Neural progenitor cell (in vitro differentiated cells): Measurements from ENCODE around the gene SCYGR5. TPM values are rescaled to one million over a fixed set of nuclear protein-coding genes. Genes with fewer than 3 reads are reported as not detected.

ENCODE experiments used
- DNase-seq: peaks from one replicate; pipeline ENCODE4 v3.0.0-alpha.2; 2016; ENCODE audit warnings: low spot score
- H2AFZ ChIP-seq: fragments of 200-600 bp; sonication (generic); replicated peaks from 2 replicates; pipeline ENCODE4 v1.6.1; 2016; ENCODE audit warnings: antibody characterized with exemption
- H3F3A ChIP-seq: fragments of 200-600 bp; sonication (generic); 2 replicates; pipeline ENCODE4 v1.6.1; 2016; ENCODE audit warnings: antibody characterized with exemption, low read depth
- H3K27ac ChIP-seq: fragments of 200-600 bp; sonication (generic); 2 replicates; pipeline ENCODE4 v1.5.1; 2016; ENCODE audit warnings: mild to moderate bottlenecking
- H3K27me3 ChIP-seq: fragments of 200-600 bp; sonication (generic); 2 replicates; pipeline ENCODE4 v1.6.1; 2016; ENCODE audit warnings: mild to moderate bottlenecking, moderate library complexity
- H3K36me3 ChIP-seq: fragments of 200-600 bp; sonication (generic); 2 replicates; pipeline ENCODE4 v1.5.1; 2016
- H3K4me1 ChIP-seq: fragments of 200-600 bp; sonication (generic); 2 replicates; pipeline ENCODE4 v1.6.1; 2016; ENCODE audit warnings: mixed run types
- H3K4me2 ChIP-seq: fragments of 200-600 bp; sonication (generic); 2 replicates; pipeline ENCODE4 v1.6.1; 2016
- H3K4me3 ChIP-seq: fragments of 200-600 bp; sonication (generic); 2 replicates; pipeline ENCODE4 v1.5.1; 2016
- H3K79me2 ChIP-seq: fragments of 200-600 bp; sonication (generic); 2 replicates; pipeline ENCODE4 v1.6.1; 2016; ENCODE audit warnings: low read depth
- H3K9ac ChIP-seq: fragments of 200-600 bp; sonication (generic); 2 replicates; pipeline ENCODE4 v1.6.1; 2016
- H3K9me3 ChIP-seq: fragments of 200-600 bp; sonication (generic); 2 replicates; pipeline ENCODE4 v1.5.1; 2016; ENCODE audit warnings: low read depth
- H4K20me1 ChIP-seq: fragments of 200-600 bp; sonication (generic); 2 replicates; pipeline ENCODE4 v1.6.1; 2016; ENCODE audit warnings: low read depth
- H3K27ac Mint-ChIP-seq: 3 replicates; pipeline ENCODE4 v1.8.0; 2021; ENCODE audit warnings: mixed read lengths
- H3K27me3 Mint-ChIP-seq: 2 replicates; pipeline ENCODE4 v1.8.0; 2022; ENCODE audit warnings: low read depth, mild to moderate bottlenecking, inconsistent platforms, moderate library complexity, mixed read lengths; ENCODE audit not compliant: insufficient read depth
- H3K36me3 Mint-ChIP-seq: 3 replicates; pipeline ENCODE4 v1.8.0; 2021; ENCODE audit warnings: mixed read lengths
- H3K4me1 Mint-ChIP-seq: 3 replicates; pipeline ENCODE4 v1.8.0; 2021; ENCODE audit warnings: mixed read lengths
- H3K4me3 Mint-ChIP-seq: 3 replicates; pipeline ENCODE4 v1.8.0; 2021; ENCODE audit warnings: mild to moderate bottlenecking, moderate library complexity, mixed read lengths
- H3K9me3 Mint-ChIP-seq: 3 replicates; pipeline ENCODE4 v1.8.0; 2020; ENCODE audit warnings: mixed read lengths
- EZH2 ChIP-seq: fragments of 200-600 bp; sonication (generic); IDR thresholded peaks from 2 replicates; pipeline ENCODE4 v1.6.1; 2017; ENCODE audit warnings: antibody characterized with exemption, mild to moderate bottlenecking, moderate library complexity
- EZH2phosphoT487 ChIP-seq: fragments of 200-600 bp; sonication (generic); IDR thresholded peaks from 2 replicates; pipeline ENCODE4 v1.6.1; 2017; ENCODE audit warnings: antibody characterized with exemption
- total RNA-seq: library from RNA; depleted of rRNA; stranded (reverse); fragments of >200 nt; gene quantifications from 2 replicates; pipeline ENCODE4 v1.2.3, GENCODE V29; 2015; ENCODE audit warnings: low replicate concordance
- TF ChIP-seq, protein P1 (sequence below): fragments of 200-600 bp; sonication (generic); IDR thresholded peaks from 2 replicates; pipeline ENCODE4 v1.5.1; 2017; ENCODE audit warnings: antibody characterized with exemption, mild to moderate bottlenecking

SCYGR5 gene
- total RNA-seq, 1 donor from 2014 or later: not detected

GRCh38 chr2:227634201-227634600 lies 32.4 kb upstream of the SCYGR5 start:
- Mint-ChIP-seq H3K27me3 (peaks cover 6% of the 10 kb centered on the region), H3K4me1 (no peaks in the 10 kb centered on the region), H3K9me3 (no peaks in the 10 kb centered on the region), H3K36me3 (no peaks in the 10 kb centered on the region), H3K27ac (no peak overlapping the region), H3K4me3 (no peak overlapping the region)
- Histone ChIP-seq H3K9ac (no peak overlapping the region), H3K4me2 (no peak overlapping the region), H3K79me2 (no peaks in the 10 kb centered on the region), H2AFZ (no peak overlapping the region), H3K4me3 (no peak overlapping the region), H3K36me3 (no peaks in the 10 kb centered on the region), H3F3A (no peaks in the 10 kb centered on the region), H3K9me3 (no peaks in the 10 kb centered on the region), H3K4me1 (no peaks in the 10 kb centered on the region), H3K27ac (no peak overlapping the region), H4K20me1 (no peaks in the 10 kb centered on the region), H3K27me3 (no peaks in the 10 kb centered on the region)
- DNase-seq: no peak
- TF ChIP-seq EZH2phosphoT487: no peak
- TF ChIP-seq, protein P1, sequence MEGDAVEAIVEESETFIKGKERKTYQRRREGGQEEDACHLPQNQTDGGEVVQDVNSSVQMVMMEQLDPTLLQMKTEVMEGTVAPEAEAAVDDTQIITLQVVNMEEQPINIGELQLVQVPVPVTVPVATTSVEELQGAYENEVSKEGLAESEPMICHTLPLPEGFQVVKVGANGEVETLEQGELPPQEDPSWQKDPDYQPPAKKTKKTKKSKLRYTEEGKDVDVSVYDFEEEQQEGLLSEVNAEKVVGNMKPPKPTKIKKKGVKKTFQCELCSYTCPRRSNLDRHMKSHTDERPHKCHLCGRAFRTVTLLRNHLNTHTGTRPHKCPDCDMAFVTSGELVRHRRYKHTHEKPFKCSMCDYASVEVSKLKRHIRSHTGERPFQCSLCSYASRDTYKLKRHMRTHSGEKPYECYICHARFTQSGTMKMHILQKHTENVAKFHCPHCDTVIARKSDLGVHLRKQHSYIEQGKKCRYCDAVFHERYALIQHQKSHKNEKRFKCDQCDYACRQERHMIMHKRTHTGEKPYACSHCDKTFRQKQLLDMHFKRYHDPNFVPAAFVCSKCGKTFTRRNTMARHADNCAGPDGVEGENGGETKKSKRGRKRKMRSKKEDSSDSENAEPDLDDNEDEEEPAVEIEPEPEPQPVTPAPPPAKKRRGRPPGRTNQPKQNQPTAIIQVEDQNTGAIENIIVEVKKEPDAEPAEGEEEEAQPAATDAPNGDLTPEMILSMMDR: no peak
- TF ChIP-seq EZH2: no peak

DNA sequence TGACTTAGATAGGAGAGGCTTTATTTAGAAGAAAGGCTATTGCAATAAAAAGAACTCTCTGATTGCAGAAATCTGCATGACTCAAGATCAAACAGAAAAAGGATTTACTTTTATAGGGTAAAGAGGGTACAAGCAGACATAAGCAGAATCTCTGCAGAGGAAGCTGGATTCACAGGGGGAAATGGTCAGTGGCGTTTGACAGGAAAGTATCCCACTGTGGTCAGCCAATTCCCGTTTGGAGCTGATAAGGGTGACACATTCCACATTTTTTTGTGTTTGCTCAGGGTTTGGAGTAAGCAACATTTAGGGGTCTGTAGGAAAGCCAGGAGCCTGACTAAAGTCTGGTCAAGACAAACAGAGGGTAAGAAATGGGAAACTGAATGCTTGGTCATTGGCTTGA lies 23.9 kb upstream of the SCYGR5 start:
- Mint-ChIP-seq H3K9me3 (no peaks in the 10 kb centered on the region), H3K4me3 (no peak overlapping the region), H3K27me3 (peaks cover 3% of the 10 kb centered on the region), H3K27ac (no peak overlapping the region), H3K36me3 (no peaks in the 10 kb centered on the region), H3K4me1 (peaks cover 3% of the 10 kb centered on the region)
- H4K20me1 ChIP-seq: no peaks in the 10 kb centered on the region
- no peaks in the 10 kb centered on the region for H3F3A ChIP-seq
- no peak for DNase-seq
- no peaks in the 10 kb centered on the region for H3K36me3 ChIP-seq
- peaks cover 7% of the 10 kb centered on the region for H3K4me1 ChIP-seq
- no peak overlapping the region for H3K27ac ChIP-seq
- no peaks in the 10 kb centered on the region for H3K27me3 ChIP-seq
- no peaks in the 10 kb centered on the region for H3K79me2 ChIP-seq
- no peak for TF ChIP-seq EZH2phosphoT487
- TF ChIP-seq, protein P1: no peak
- no peak for TF ChIP-seq EZH2
- H3K9me3 ChIP-seq: no peaks in the 10 kb centered on the region
- H3K9ac ChIP-seq: no peak overlapping the region
- no peak overlapping the region for H3K4me2 ChIP-seq
- H3K4me3 ChIP-seq: no peak overlapping the region
- peak overlapping the region; percentile 42 for H2AFZ ChIP-seq

- Mint-ChIP-seq H3K4me3 (no peak overlapping the region), H3K4me1 (peaks cover 3% of the 10 kb centered on the region), H3K27ac (no peak overlapping the region), H3K36me3 (no peaks in the 10 kb centered on the region), H3K9me3 (no peaks in the 10 kb centered on the region), H3K27me3 (no peaks in the 10 kb centered on the region)
- Histone ChIP-seq H3K27ac (no peak overlapping the region), H2AFZ (no peak overlapping the region), H3K4me1 (peaks cover 7% of the 10 kb centered on the region), H3K9ac (no peak overlapping the region), H3K4me2 (no peak overlapping the region), H4K20me1 (no peaks in the 10 kb centered on the region), H3F3A (no peaks in the 10 kb centered on the region), H3K36me3 (no peaks in the 10 kb centered on the region), H3K79me2 (no peaks in the 10 kb centered on the region), H3K9me3 (no peaks in the 10 kb centered on the region), H3K4me3 (no peak overlapping the region), H3K27me3 (no peaks in the 10 kb centered on the region)
- no peak for TF ChIP-seq EZH2phosphoT487
- DNase-seq: peak; percentile 28
These were observed 22.5 kb upstream of the SCYGR5 start for GRCh38 chr2:227643990-227644551.

- no peaks in the 10 kb centered on the region for H4K20me1 ChIP-seq
- Mint-ChIP-seq H3K27ac (no peak overlapping the region), H3K9me3 (no peaks in the 10 kb centered on the region), H3K4me3 (no peak overlapping the region), H3K36me3 (no peaks in the 10 kb centered on the region), H3K27me3 (no peaks in the 10 kb centered on the region), H3K4me1 (no peaks in the 10 kb centered on the region)
- H3K79me2 ChIP-seq: no peaks in the 10 kb centered on the region
- no peak overlapping the region for H3K4me2 ChIP-seq
- no peak overlapping the region for H3K4me3 ChIP-seq
- no peak overlapping the region for H2AFZ ChIP-seq
- H3K4me1 ChIP-seq: no peaks in the 10 kb centered on the region
- no peak overlapping the region for H3K27ac ChIP-seq
- TF ChIP-seq, protein P1: no peak
- no peak for TF ChIP-seq EZH2
- no peak for TF ChIP-seq EZH2phosphoT487
- no peaks in the 10 kb centered on the region for H3K9me3 ChIP-seq
- no peaks in the 10 kb centered on the region for H3K36me3 ChIP-seq
- no peak overlapping the region for H3K9ac ChIP-seq
- H3K27me3 ChIP-seq: no peaks in the 10 kb centered on the region
- H3F3A ChIP-seq: no peaks in the 10 kb centered on the region
- DNase-seq: no peak
These were observed 13.2 kb upstream of the SCYGR5 start for GRCh38 chr2:227653419-227653818.
